GM23338 (cell line): Measurements from ENCODE around the gene SCN1B. TPM values are rescaled to one million over a fixed set of nuclear protein-coding genes. Genes with fewer than 3 reads are reported as not detected.

Experiments
- ATAC-seq: fragments of 200-7000 bp; cut with Tn5 transposase; 3 replicates; pipeline ENCODE4 v1.9.1; 2020
- DNase-seq: peaks from one replicate; pipeline ENCODE4 v3.0.0-alpha.2; 2015; ENCODE audit warnings: low spot score
- H2AFZ ChIP-seq: fragments of 200-600 bp; sonication (generic); 2 replicates; pipeline ENCODE4 v1.8.0; 2016; ENCODE audit warnings: antibody characterized with exemption, mild to moderate bottlenecking, moderate library complexity
- H3F3A ChIP-seq: fragments of 200-600 bp; sonication (generic); replicated peaks from 2 replicates; pipeline ENCODE4 v1.8.0; 2017; ENCODE audit warnings: antibody characterized with exemption, mixed run types, low read depth
- H3K27ac ChIP-seq: fragments of 200-600 bp; sonication (generic); 2 replicates; pipeline ENCODE4 v1.6.1; 2016; ENCODE audit warnings: low read depth
- H3K27me3 ChIP-seq: fragments of 200-600 bp; sonication (generic); 2 replicates; pipeline ENCODE4 v1.8.0; 2016; ENCODE audit warnings: mild to moderate bottlenecking, mixed run types, moderate library complexity; ENCODE audit not compliant: insufficient read depth
- H3K36me3 ChIP-seq: fragments of 200-600 bp; sonication (generic); 2 replicates; pipeline ENCODE4 v1.8.0; 2016; ENCODE audit warnings: mild to moderate bottlenecking; ENCODE audit not compliant: insufficient read depth
- H3K4me1 ChIP-seq: fragments of 200-600 bp; sonication (generic); 2 replicates; pipeline ENCODE4 v1.8.0; 2016; ENCODE audit warnings: mild to moderate bottlenecking, moderate library complexity; ENCODE audit not compliant: insufficient read depth
- H3K4me2 ChIP-seq: fragments of 200-600 bp; sonication (generic); 2 replicates; pipeline ENCODE4 v1.7.1; 2017; ENCODE audit warnings: mixed run types
- H3K4me3 ChIP-seq: fragments of 200-600 bp; sonication (generic); 2 replicates; pipeline ENCODE4 v1.6.1; 2016; ENCODE audit warnings: mixed run types
- H3K79me2 ChIP-seq: fragments of 200-600 bp; sonication (generic); replicated peaks from 2 replicates; pipeline ENCODE4 v1.8.0; 2017; ENCODE audit warnings: mild to moderate bottlenecking; ENCODE audit not compliant: insufficient read depth
- H3K9me2 ChIP-seq: fragments of 200-600 bp; sonication (generic); 2 replicates; pipeline ENCODE4 v1.8.0; 2017; ENCODE audit not compliant: insufficient read depth
- H4K20me1 ChIP-seq: fragments of 200-600 bp; sonication (generic); replicated peaks from 2 replicates; pipeline ENCODE4 v1.8.0; 2017; ENCODE audit warnings: mild to moderate bottlenecking; ENCODE audit not compliant: insufficient read depth
- H3K27ac Mint-ChIP-seq: 2 replicates; pipeline ENCODE4 v1.8.0; 2020; ENCODE audit warnings: inconsistent platforms, mild to moderate bottlenecking, moderate library complexity, mixed read lengths
- H3K27me3 Mint-ChIP-seq: 3 replicates; pipeline ENCODE4 v1.8.0; 2022; ENCODE audit warnings: low read depth, mild to moderate bottlenecking, moderate library complexity, mixed read lengths, inconsistent platforms; ENCODE audit not compliant: insufficient read depth, poor library complexity
- H3K36me3 Mint-ChIP-seq: 3 replicates; pipeline ENCODE4 v1.8.0; 2021; ENCODE audit warnings: low read depth, mild to moderate bottlenecking, inconsistent platforms, moderate library complexity, mixed read lengths
- H3K4me1 Mint-ChIP-seq: 3 replicates; pipeline ENCODE4 v1.8.0; 2020; ENCODE audit warnings: mild to moderate bottlenecking, inconsistent platforms, mixed read lengths
- H3K4me3 Mint-ChIP-seq: 3 replicates; pipeline ENCODE4 v1.8.0; 2021; ENCODE audit warnings: moderate library complexity, mild to moderate bottlenecking, inconsistent platforms, mixed read lengths
- H3K9me3 Mint-ChIP-seq: 3 replicates; pipeline ENCODE4 v1.8.0; 2020; ENCODE audit warnings: moderate library complexity, mild to moderate bottlenecking, inconsistent platforms, mixed read lengths
- CREB1 ChIP-seq: fragments of 250-450 bp; sonication (Bioruptor Pico); IDR thresholded peaks from 2 replicates; pipeline ENCODE4 v1.5.0; 2020; ENCODE audit warnings: low read depth, mild to moderate bottlenecking, moderate library complexity
- ETS1 ChIP-seq: IDR thresholded peaks from 2 replicates; pipeline ENCODE4 v1.6.1; 2016; ENCODE audit warnings: antibody characterized with exemption
- EZH2 ChIP-seq: fragments of 200-600 bp; sonication (generic); IDR thresholded peaks from one replicate; pipeline ENCODE4 v1.8.0; 2017; ENCODE audit warnings: antibody characterized with exemption, mild to moderate bottlenecking, low read depth; ENCODE audit not compliant: unreplicated experiment
- NANOG ChIP-seq: IDR thresholded peaks from 2 replicates; pipeline ENCODE4 v1.6.1; 2016; ENCODE audit warnings: antibody characterized with exemption, borderline replicate concordance
- POLR2AphosphoS5 ChIP-seq: IDR thresholded peaks from 2 replicates; pipeline ENCODE4 v1.6.1; 2016; ENCODE audit warnings: antibody characterized with exemption, low read depth
- REST ChIP-seq: IDR thresholded peaks from one replicate; pipeline ENCODE4 v1.6.1; 2018; ENCODE audit warnings: antibody characterized with exemption; ENCODE audit not compliant: unreplicated experiment
- STAT1 ChIP-seq: IDR thresholded peaks from one replicate; pipeline ENCODE4 v1.6.1; 2016; ENCODE audit warnings: antibody characterized with exemption; ENCODE audit not compliant: unreplicated experiment
- polyA plus RNA-seq: library from polyadenylated mRNA; unstranded; fragments of >200 nt; fragmentation: Nextera tagmentation; extraction: Ambion mirVana; gene quantifications from 2 replicates; pipeline ENCODE4 v1.2.1, GENCODE V29; 2016
- total RNA-seq: library from RNA; depleted of rRNA; stranded (reverse); fragments of >200 nt; shearing (Covaris generic); gene quantifications from 2 replicates; pipeline ENCODE4 v1.2.3, GENCODE V29; 2014
- TF ChIP-seq, protein P1 (sequence below), 2 experiments: fragments of 200-600 bp in 1 of 2; sonication (generic) in 1 of 2; conservative IDR thresholded peaks; 2 replicates each; pipeline versions ENCODE4 v1.5.1 to v1.6.1; 2016 to 2017; ENCODE audit warnings: antibody characterized with exemption in 2 of 2, low read depth in 2 of 2, mild to moderate bottlenecking in 2 of 2, moderate library complexity in 1 of 2

Gene SCN1B
- total and polyA plus RNA-seq, 2 experiments from 2014 or later: 1.7 to 4.8 TPM

DNA sequence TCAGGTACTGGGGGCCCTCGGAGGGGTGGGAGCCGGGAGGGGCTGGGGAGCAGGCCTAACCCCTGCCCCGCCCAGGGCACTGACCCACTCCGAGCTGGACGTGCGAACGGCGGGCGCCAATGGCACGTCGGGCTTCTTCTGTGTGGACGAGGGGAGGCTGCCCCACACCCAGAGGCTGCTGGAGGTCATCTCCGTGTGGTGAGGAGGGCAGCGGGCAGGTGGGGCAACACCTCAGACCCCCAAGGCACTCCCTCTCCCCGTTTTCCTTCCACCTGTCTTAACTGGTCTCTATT lies 29.5 kb downstream of the SCN1B start (continued):
- TF ChIP-seq, protein P1, sequence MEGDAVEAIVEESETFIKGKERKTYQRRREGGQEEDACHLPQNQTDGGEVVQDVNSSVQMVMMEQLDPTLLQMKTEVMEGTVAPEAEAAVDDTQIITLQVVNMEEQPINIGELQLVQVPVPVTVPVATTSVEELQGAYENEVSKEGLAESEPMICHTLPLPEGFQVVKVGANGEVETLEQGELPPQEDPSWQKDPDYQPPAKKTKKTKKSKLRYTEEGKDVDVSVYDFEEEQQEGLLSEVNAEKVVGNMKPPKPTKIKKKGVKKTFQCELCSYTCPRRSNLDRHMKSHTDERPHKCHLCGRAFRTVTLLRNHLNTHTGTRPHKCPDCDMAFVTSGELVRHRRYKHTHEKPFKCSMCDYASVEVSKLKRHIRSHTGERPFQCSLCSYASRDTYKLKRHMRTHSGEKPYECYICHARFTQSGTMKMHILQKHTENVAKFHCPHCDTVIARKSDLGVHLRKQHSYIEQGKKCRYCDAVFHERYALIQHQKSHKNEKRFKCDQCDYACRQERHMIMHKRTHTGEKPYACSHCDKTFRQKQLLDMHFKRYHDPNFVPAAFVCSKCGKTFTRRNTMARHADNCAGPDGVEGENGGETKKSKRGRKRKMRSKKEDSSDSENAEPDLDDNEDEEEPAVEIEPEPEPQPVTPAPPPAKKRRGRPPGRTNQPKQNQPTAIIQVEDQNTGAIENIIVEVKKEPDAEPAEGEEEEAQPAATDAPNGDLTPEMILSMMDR (conservative IDR thresholded peaks at IDR 0.05; ENCODE audit: low read depth in 2 of 2): no peak
- TF ChIP-seq REST (no peak), ETS1 (no peak), CREB1 (CRISPR knock-in tag) (no peak), NANOG (no peak), POLR2AphosphoS5 (no peak)

- Histone ChIP-seq H3F3A (no peaks in the 10 kb centered on the region; the same call in 1 of the 2 replicates), H4K20me1 (no peaks in the 10 kb centered on the region), H3K4me1 (peaks cover 5% of the 10 kb centered on the region; the same call in 1 of the 2 replicates), H3K9me2 (no peaks in the 10 kb centered on the region), H3K27me3 (peaks cover 6% of the 10 kb centered on the region; the same call in 1 of the 2 replicates), H3K27ac (no peak overlapping the region), H2AFZ (no peak overlapping the region), H3K36me3 (no peaks in the 10 kb centered on the region), H3K79me2 (no peaks in the 10 kb centered on the region), H3K4me3 (no peak overlapping the region), H3K4me2 (no peak overlapping the region)
- Mint-ChIP-seq H3K9me3 (no peaks in the 10 kb centered on the region; the same call in 2 of the 3 replicates), H3K4me3 (no peak overlapping the region), H3K27ac (no peak overlapping the region), H3K36me3 (no peaks in the 10 kb centered on the region; the same call in 2 of the 3 replicates), H3K27me3 (peaks cover 21% of the 10 kb centered on the region), H3K4me1 (peaks cover 16% of the 10 kb centered on the region)
- DNase-seq (no peak), ATAC-seq (no peak)
- no peak for TF ChIP-seq REST
- no peak for TF ChIP-seq EZH2
- TF ChIP-seq STAT1: no peak
Measured at GRCh38 chr19:35060160-35060855, 30.0 kb downstream of the SCN1B start.
